Fibroblast of lung (primary cell): Measurements from ENCODE around the gene MAP1B. TPM values are rescaled to one million over a fixed set of nuclear protein-coding genes. Genes with fewer than 3 reads are reported as not detected.

ENCODE experiments used
- DNase-seq, 2 donors: peaks; one replicate each; pipeline versions ENCODE4 v3.0.0 to v3.0.0-alpha.2; 2010; ENCODE audit warnings: low read depth in 2 of 2
- H2AFZ ChIP-seq: 2 replicates; pipeline ENCODE4 v1.5.1; 2012; ENCODE audit warnings: low read length, control low read depth, inconsistent platforms
- H3K27ac ChIP-seq: 2 replicates; pipeline ENCODE4 v1.5.1; 2011; ENCODE audit warnings: low read length, control low read depth; ENCODE audit not compliant: insufficient read depth
- H3K27me3 ChIP-seq: 2 replicates; pipeline ENCODE4 v1.5.1; 2011; ENCODE audit warnings: mild to moderate bottlenecking, low read length; ENCODE audit not compliant: control insufficient read depth, insufficient read depth
- H3K36me3 ChIP-seq: 2 replicates; pipeline ENCODE4 v1.5.1; 2011; ENCODE audit warnings: low read length; ENCODE audit not compliant: control insufficient read depth, insufficient read depth
- H3K4me1 ChIP-seq: 2 replicates; pipeline ENCODE4 v1.5.1; 2011; ENCODE audit warnings: low read length; ENCODE audit not compliant: control insufficient read depth, insufficient read depth; ENCODE audit errors: extremely low read depth
- H3K4me2 ChIP-seq: 2 replicates; pipeline ENCODE4 v1.5.1; 2011; ENCODE audit warnings: low read length, control low read depth; ENCODE audit not compliant: insufficient read depth; ENCODE audit errors: extremely low read depth
- H3K4me3 ChIP-seq, 4 experiments: fragments of 200-600 bp in 1 of 4; sonication (generic) in 1 of 4; replicated peaks in 1 of 4; 2 replicates each; pipeline ENCODE4 v1.5.1; 2011 to 2016; ENCODE audit warnings: low read length in 4 of 4, low read depth in 3 of 4, mild to moderate bottlenecking in 3 of 4, control low read depth in 2 of 4, inconsistent platforms in 1 of 4, mixed read lengths in 1 of 4; ENCODE audit not compliant: insufficient read depth in 1 of 4; ENCODE audit errors: control extremely low read depth in 1 of 4
- H3K79me2 ChIP-seq: 2 replicates; pipeline ENCODE4 v1.5.1; 2012; ENCODE audit warnings: mild to moderate bottlenecking, low read length, inconsistent platforms; ENCODE audit not compliant: control insufficient read depth, insufficient read depth
- H3K9ac ChIP-seq: 2 replicates; pipeline ENCODE4 v1.5.1; 2011; ENCODE audit warnings: mild to moderate bottlenecking, low read length, control low read depth; ENCODE audit not compliant: insufficient read depth
- H3K9me3 ChIP-seq: 2 replicates; pipeline ENCODE4 v1.5.1; 2012; ENCODE audit warnings: low read depth, low read length; ENCODE audit not compliant: control insufficient read depth, insufficient read depth
- H4K20me1 ChIP-seq: 2 replicates; pipeline ENCODE4 v1.5.1; 2011; ENCODE audit warnings: low read length; ENCODE audit not compliant: control insufficient read depth, insufficient read depth; ENCODE audit errors: extremely low read depth
- CTCF ChIP-seq, 2 donors: IDR thresholded peaks in 1 of 2; conservative IDR thresholded peaks in 1 of 2; 1 replicate in 1 of 2; 2 replicates in 1 of 2; pipeline ENCODE4 v1.5.1; 2011 to 2012; ENCODE audit warnings: low read length in 2 of 2, control low read depth in 1 of 2, inconsistent platforms in 1 of 2, low read depth in 1 of 2, mild to moderate bottlenecking in 1 of 2
- EZH2 ChIP-seq: IDR thresholded peaks from 2 replicates; pipeline ENCODE4 v1.5.1; 2012; ENCODE audit warnings: low read length, control low read depth, mild to moderate bottlenecking; ENCODE audit errors: missing control alignments
- polyA plus RNA-seq, 2 donors: library from polyadenylated mRNA; depleted of rRNA in 1 of 2; stranded (reverse) in 1 of 2; unstranded in 1 of 2; fragments of >200 nt; gene quantifications; 2 replicates each; pipeline ENCODE4 v1.2.1, GENCODE V29; 2011 to 2012; ENCODE audit warnings: missing spikeins in 1 of 2
- total RNA-seq: library from RNA; depleted of rRNA; stranded (reverse); fragments of >200 nt; gene quantifications from 2 replicates; pipeline ENCODE4 v1.2.1, GENCODE V29; 2014

MAP1B gene
- total and polyA plus RNA-seq, 2 donors (not counting 1 experiment from before 2014, with no cell fraction given), result 83.4 to 109 TPM

- Histone ChIP-seq H3K9ac (no peak overlapping the region), H3K9me3 (no peaks in the 10 kb centered on the region), H3K36me3 (peaks cover 8% of the 10 kb centered on the region), H3K4me1 (peaks cover 8% of the 10 kb centered on the region), H3K4me2 (no peak overlapping the region), H2AFZ (no peak overlapping the region), H3K27ac (no peak overlapping the region), H3K4me3 (no peak overlapping the region), H3K27me3 (no peaks in the 10 kb centered on the region), H4K20me1 (no peaks in the 10 kb centered on the region), H3K79me2 (peaks cover 48% of the 10 kb centered on the region)
- TF ChIP-seq EZH2 (no peak), CTCF (conservative IDR thresholded peaks at IDR 0.05 in 1 of 2, IDR thresholded peaks at IDR 0.05 in 1 of 2; ENCODE audit: low read depth in 1 of 2, low read length in 2 of 2) (no peak)
- DNase-seq, result peak in 1 of 2 donors; percentile 57
Measured at GRCh38 chr5:72123764-72124376, 16.6 kb downstream of the MAP1B start.

DNA sequence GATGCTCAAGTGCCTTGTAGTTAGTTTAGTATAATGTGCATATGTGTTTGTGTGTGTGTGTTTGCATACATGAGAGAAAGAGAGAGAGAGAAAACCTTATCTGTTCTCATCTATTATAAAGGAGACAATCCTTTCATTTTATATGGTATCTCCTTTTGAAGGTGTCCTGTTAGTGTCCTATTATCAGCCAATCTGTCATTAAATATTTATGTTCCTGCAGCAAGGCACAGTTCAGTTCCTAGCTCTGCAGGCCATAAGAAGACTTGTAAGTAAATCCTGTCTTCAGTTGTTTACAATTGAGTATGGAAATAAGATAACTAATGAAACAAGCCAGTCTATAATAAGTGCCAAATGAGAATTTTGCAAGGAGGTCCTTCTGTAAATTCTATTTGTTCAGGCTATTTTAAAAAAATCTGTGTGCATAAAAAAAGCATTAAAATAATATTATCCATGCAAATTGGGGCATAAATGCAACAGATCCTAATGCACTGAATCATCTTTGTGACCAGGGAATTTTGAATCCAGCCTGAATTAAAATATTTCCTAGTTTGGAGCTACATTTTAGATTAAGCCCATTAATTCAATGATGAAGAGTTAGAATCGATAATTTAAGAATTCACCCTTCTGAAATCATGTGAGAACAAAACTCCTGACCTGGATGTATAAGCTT is 18.1 kb downstream of the MAP1B start:
- H3K4me1 ChIP-seq, result peaks cover 8% of the 10 kb centered on the region
- no peak for DNase-seq
- no peak overlapping the region for H2AFZ ChIP-seq
- peaks cover 39% of the 10 kb centered on the region for H3K79me2 ChIP-seq
- peaks cover 3% of the 10 kb centered on the region for H3K36me3 ChIP-seq
- H3K9me3 ChIP-seq, result no peaks in the 10 kb centered on the region
- H4K20me1 ChIP-seq, result no peaks in the 10 kb centered on the region
- no peak overlapping the region for H3K4me2 ChIP-seq
- H3K4me3 ChIP-seq, result no peak overlapping the region
- no peak overlapping the region for H3K9ac ChIP-seq
- no peaks in the 10 kb centered on the region for H3K27me3 ChIP-seq
- no peak overlapping the region for H3K27ac ChIP-seq
- TF ChIP-seq CTCF (conservative IDR thresholded peaks at IDR 0.05 in 1 of 2, IDR thresholded peaks at IDR 0.05 in 1 of 2; ENCODE audit: low read depth in 1 of 2, low read length in 2 of 2) (no peak), EZH2 (no peak)

GRCh38 chr5:72125941-72126620 is 18.8 kb downstream of the MAP1B start:
- no peaks in the 10 kb centered on the region for H3K27me3 ChIP-seq
- no peaks in the 10 kb centered on the region for H4K20me1 ChIP-seq
- no peak overlapping the region for H3K27ac ChIP-seq
- H3K9me3 ChIP-seq, result no peaks in the 10 kb centered on the region
- peaks cover 36% of the 10 kb centered on the region for H3K79me2 ChIP-seq
- peaks cover 8% of the 10 kb centered on the region for H3K4me1 ChIP-seq
- H3K4me3 ChIP-seq, result no peak overlapping the region
- no peak overlapping the region for H2AFZ ChIP-seq
- DNase-seq, result no peak
- no peak overlapping the region for H3K9ac ChIP-seq
- no peaks in the 10 kb centered on the region for H3K36me3 ChIP-seq
- no peak for TF ChIP-seq EZH2
- TF ChIP-seq CTCF (conservative IDR thresholded peaks at IDR 0.05 in 1 of 2, IDR thresholded peaks at IDR 0.05 in 1 of 2; ENCODE audit: low read depth in 1 of 2, low read length in 2 of 2), result no peak
- no peak overlapping the region for H3K4me2 ChIP-seq
